PC-3 (cell line): ENCODE results near the gene STXBP5.

ENCODE experiments used
- CTCF ChIP-seq: fragments of 300-600 bp; sonication (generic); conservative IDR thresholded peaks from 2 replicates; pipeline ENCODE4 v1.5.1; 2017; ENCODE audit warnings: antibody characterized with exemption, low read depth, mild to moderate bottlenecking, low read length
- EZH2phosphoT487 ChIP-seq: fragments of 300-600 bp; sonication (generic); IDR thresholded peaks from 2 replicates; pipeline ENCODE4 v1.6.1; 2018; ENCODE audit warnings: mild to moderate bottlenecking, antibody characterized with exemption, low read length, borderline replicate concordance

GRCh38 chr6:147185216-147185615 is 19.0 kb upstream of the STXBP5 start:
- TF ChIP-seq CTCF, result no peak
- TF ChIP-seq EZH2phosphoT487, result no peak
